Liver (tissue), 9 donors: ENCODE results near the gene ZER1. TPM values are rescaled to one million over a fixed set of nuclear protein-coding genes. Genes with fewer than 3 reads are reported as not detected.

Source experiments
- DNase-seq: peaks from one replicate; pipeline ENCODE4 v3.0.0-alpha.2; 2017; ENCODE audit warnings: low spot score
- H3K27ac ChIP-seq, 2 donors: one replicate each; pipeline ENCODE4 v1.7.0; 2013; ENCODE audit warnings: inconsistent platforms in 2 of 2, low read length in 2 of 2, control low read depth in 1 of 2, low read depth in 1 of 2, mild to moderate bottlenecking in 1 of 2
- H3K27me3 ChIP-seq, 4 donors: one replicate each; pipeline versions ENCODE4 v1.6.1 to v1.7.0; 2013; ENCODE audit warnings: low read length in 3 of 4, inconsistent platforms in 1 of 4, mild to moderate bottlenecking in 1 of 4, moderate library complexity in 1 of 4; ENCODE audit not compliant: control insufficient read depth in 4 of 4, insufficient read depth in 4 of 4
- H3K36me3 ChIP-seq, 4 donors: one replicate each; pipeline versions ENCODE4 v1.6.1 to v1.7.0; 2013; ENCODE audit warnings: low read length in 3 of 4, mild to moderate bottlenecking in 3 of 4, low read depth in 1 of 4, moderate library complexity in 1 of 4; ENCODE audit not compliant: control insufficient read depth in 4 of 4, insufficient read depth in 3 of 4
- H3K4me1 ChIP-seq, 4 donors: one replicate each; pipeline versions ENCODE4 v1.6.1 to v1.7.0; 2013; ENCODE audit warnings: low read length in 3 of 4, mild to moderate bottlenecking in 3 of 4, moderate library complexity in 1 of 4; ENCODE audit not compliant: control insufficient read depth in 4 of 4, insufficient read depth in 4 of 4
- H3K4me3 ChIP-seq, 3 donors: one replicate each; pipeline versions ENCODE4 v1.6.1 to v1.7.0; 2013; ENCODE audit warnings: low read length in 3 of 3, control low read depth in 1 of 3, low read depth in 1 of 3, mild to moderate bottlenecking in 1 of 3
- H3K9ac ChIP-seq, 2 donors: one replicate each; pipeline ENCODE4 v1.7.0; 2013; ENCODE audit warnings: low read length in 2 of 2, mild to moderate bottlenecking in 2 of 2, moderate library complexity in 2 of 2, control low read depth in 1 of 2, low read depth in 1 of 2
- H3K9me3 ChIP-seq, 4 donors: one replicate each; pipeline versions ENCODE4 v1.6.1 to v1.7.0; 2013; ENCODE audit warnings: low read length in 3 of 4; ENCODE audit not compliant: control insufficient read depth in 4 of 4
- EGR1 ChIP-seq, 2 donors: IDR thresholded peaks; 2 replicates each; pipeline ENCODE4 v1.6.1; 2016 to 2018; ENCODE audit warnings: antibody characterized with exemption in 2 of 2, low read depth in 2 of 2
- FOXA1 ChIP-seq: IDR thresholded peaks from 2 replicates; pipeline ENCODE4 v1.6.1; 2016; ENCODE audit warnings: antibody characterized with exemption
- FOXA2 ChIP-seq: IDR thresholded peaks from 2 replicates; pipeline ENCODE4 v1.6.1; 2016; ENCODE audit warnings: antibody characterized with exemption
- GABPA ChIP-seq, 2 donors: IDR thresholded peaks in 1 of 2; conservative IDR thresholded peaks in 1 of 2; 2 replicates each; pipeline ENCODE4 v1.6.1; 2016; ENCODE audit warnings: antibody characterized with exemption in 2 of 2, mild to moderate bottlenecking in 1 of 2, moderate library complexity in 1 of 2
- HNF4A ChIP-seq, 2 donors: conservative IDR thresholded peaks; 2 replicates each; pipeline ENCODE4 v1.6.1; 2016; ENCODE audit warnings: antibody characterized with exemption in 2 of 2, mild to moderate bottlenecking in 2 of 2
- HNF4G ChIP-seq: IDR thresholded peaks from 2 replicates; pipeline ENCODE4 v1.6.1; 2016; ENCODE audit warnings: antibody characterized with exemption
- JUND ChIP-seq, 2 donors: IDR thresholded peaks; 2 replicates each; pipeline ENCODE4 v1.6.1; 2016; ENCODE audit warnings: antibody characterized with exemption in 2 of 2
- MAX ChIP-seq: IDR thresholded peaks from 2 replicates; pipeline ENCODE4 v1.6.1; 2016; ENCODE audit warnings: antibody characterized with exemption
- NR2F2 ChIP-seq: IDR thresholded peaks from 2 replicates; pipeline ENCODE4 v1.6.1; 2016; ENCODE audit warnings: antibody characterized with exemption
- RAD21 ChIP-seq, 2 donors: IDR thresholded peaks; 2 replicates each; pipeline ENCODE4 v1.6.1; 2016; ENCODE audit warnings: antibody characterized with exemption in 2 of 2, mild to moderate bottlenecking in 2 of 2
- REST ChIP-seq: IDR thresholded peaks from 2 replicates; pipeline ENCODE4 v1.6.1; 2016; ENCODE audit warnings: antibody characterized with exemption, mild to moderate bottlenecking
- RXRA ChIP-seq, 2 donors: IDR thresholded peaks; 2 replicates each; pipeline ENCODE4 v1.6.1; 2017 to 2018; ENCODE audit warnings: antibody characterized with exemption in 2 of 2, mild to moderate bottlenecking in 1 of 2
- SP1 ChIP-seq: IDR thresholded peaks from 2 replicates; pipeline ENCODE4 v1.6.1; 2018; ENCODE audit warnings: antibody characterized with exemption, mild to moderate bottlenecking
- TAF1 ChIP-seq: conservative IDR thresholded peaks from 2 replicates; pipeline ENCODE4 v1.6.1; 2016; ENCODE audit warnings: antibody characterized with exemption, mild to moderate bottlenecking
- YY1 ChIP-seq: IDR thresholded peaks from 2 replicates; pipeline ENCODE4 v1.6.1; 2016; ENCODE audit warnings: antibody characterized with exemption, mild to moderate bottlenecking
- whole genome bisulfite sequencing: extraction: QIAGEN DNeasy Blood & Tissue Kit; methylation state at CpG from one replicate; pipeline ENCODE4 v1.1.7; 2013; 5-methylcytosine and 5-hydroxymethylcytosine counted together
- polyA plus RNA-seq, 2 donors: library from polyadenylated mRNA; stranded (reverse) in 1 of 2; unstranded in 1 of 2; fragments of 200-250 nt in 1 of 2; fragments of >200 nt in 1 of 2; fragmentation: Nextera tagmentation in 1 of 2; extraction: Ambion mirVana in 1 of 2; gene quantifications; one replicate each; pipeline versions ENCODE4 v1.2.1 to v1.2.3, GENCODE V29; 2013 to 2015
- total RNA-seq, 2 donors: library from RNA; depleted of rRNA; stranded (reverse); fragments of >200 nt; gene quantifications; one replicate each; pipeline ENCODE4 v1.2.3, GENCODE V29; 2014
- TF ChIP-seq, protein P1 (sequence below): IDR thresholded peaks from 2 replicates; pipeline ENCODE4 v1.6.1; 2016; ENCODE audit warnings: antibody characterized with exemption
- donor health status: healthy.
- donor health status: healthy.
- donor health status: healthy.
- donor health status: healthy.
- donor health status: healthy.

Gene ZER1
- total and polyA plus RNA-seq, 4 donors, result 7.6 to 29.1 (median 15.8) TPM

GRCh38 chr9:128687453-128687852, 84.3 kb downstream of the ZER1 start:
- no peaks in the 10 kb centered on the region for H3K27me3 ChIP-seq
- no peak overlapping the region for H3K4me3 ChIP-seq
- no peak overlapping the region for H3K27ac ChIP-seq
- H3K4me1 ChIP-seq, result peaks cover 0 to 53% (median 27%) of the 10 kb centered on the region in 4 donors
- H3K9me3 ChIP-seq, result no peaks in the 10 kb centered on the region
- WGBS, result 95% methylated on average over 4 of the region's 4 CpGs
- no peak overlapping the region for H3K9ac ChIP-seq
- DNase-seq, result no peak
- peaks cover 2 to 11% (median 5%) of the 10 kb centered on the region in 4 donors for H3K36me3 ChIP-seq
- TF ChIP-seq TAF1, result no peak
- TF ChIP-seq GABPA (IDR thresholded peaks at IDR 0.05 in 1 of 2, conservative IDR thresholded peaks at IDR 0.05 in 1 of 2), result no peak
- no peak for TF ChIP-seq NR2F2
- TF ChIP-seq FOXA1, result no peak
- no peak for TF ChIP-seq JUND (IDR thresholded peaks at IDR 0.05)
- TF ChIP-seq YY1, result no peak
- TF ChIP-seq, protein P1, sequence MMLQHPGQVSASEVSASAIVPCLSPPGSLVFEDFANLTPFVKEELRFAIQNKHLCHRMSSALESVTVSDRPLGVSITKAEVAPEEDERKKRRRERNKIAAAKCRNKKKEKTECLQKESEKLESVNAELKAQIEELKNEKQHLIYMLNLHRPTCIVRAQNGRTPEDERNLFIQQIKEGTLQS, result no peak
- TF ChIP-seq RAD21 (IDR thresholded peaks at IDR 0.05), result no peak
- no peak for TF ChIP-seq EGR1 (IDR thresholded peaks at IDR 0.05; ENCODE audit: low read depth in 2 of 2)
- TF ChIP-seq REST, result no peak
- TF ChIP-seq RXRA (IDR thresholded peaks at IDR 0.05), result no peak
- TF ChIP-seq HNF4G, result no peak
- TF ChIP-seq MAX, result no peak
- no peak for TF ChIP-seq FOXA2

DNA sequence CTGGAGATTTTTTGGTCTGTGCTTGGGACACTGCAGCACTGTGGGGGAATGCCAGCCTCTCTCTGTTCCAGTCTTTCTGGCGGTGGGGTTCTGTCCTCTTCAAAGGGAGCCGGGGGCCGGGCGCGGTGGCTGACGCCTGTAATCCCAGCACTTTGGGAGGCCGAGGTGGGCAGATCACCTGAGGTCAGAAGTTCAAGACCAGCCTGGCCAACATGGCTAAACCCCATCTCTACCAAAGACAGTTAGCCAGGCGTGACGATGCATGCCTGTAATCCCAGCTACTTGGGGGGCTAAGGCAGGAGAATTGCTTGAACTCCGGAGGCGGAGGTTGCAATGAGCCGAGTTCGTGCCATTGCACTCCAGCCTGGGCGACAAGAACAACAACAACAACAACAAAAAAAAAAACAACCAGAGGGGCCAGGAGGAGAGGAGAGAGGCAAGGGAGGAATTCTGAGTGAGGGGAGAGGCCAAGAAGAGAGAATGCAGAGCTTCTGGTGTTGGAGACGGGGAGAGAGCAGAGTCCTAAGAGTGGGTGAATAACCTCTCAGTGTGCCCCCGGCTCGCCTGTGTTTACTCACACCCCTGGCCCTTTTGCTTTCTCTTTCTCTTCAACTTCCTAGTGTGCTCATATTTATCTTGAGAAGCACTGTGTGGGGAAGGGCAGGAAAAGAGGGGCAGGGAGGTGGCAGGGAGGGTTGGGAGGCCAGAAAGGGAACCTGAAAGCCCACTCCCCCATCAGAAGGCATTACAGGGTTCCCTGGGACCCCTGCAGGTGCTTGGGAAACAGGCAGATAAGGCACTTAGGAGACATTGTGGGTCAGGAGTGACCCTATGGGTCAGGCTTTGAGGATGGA, 85.9 kb downstream of the ZER1 start:
- no peaks in the 10 kb centered on the region for H3K9me3 ChIP-seq
- H3K9ac ChIP-seq, result peak overlapping the region; percentile 33 to 38
- no peaks in the 10 kb centered on the region for H3K27me3 ChIP-seq
- DNase-seq, result no peak
- H3K27ac ChIP-seq, result peak overlapping the region; percentile 67 to 79
- no peak overlapping the region for H3K4me3 ChIP-seq
- WGBS, result 58% methylated on average over 17 of the region's 17 CpGs
- TF ChIP-seq RAD21 (IDR thresholded peaks at IDR 0.05), result no peak
- peak; percentile 67 for TF ChIP-seq SP1
- TF ChIP-seq, protein P1, result no peak
- TF ChIP-seq EGR1 (IDR thresholded peaks at IDR 0.05; ENCODE audit: low read depth in 2 of 2), result no peak
- peak in 1 of 2 donors; percentile 39 for TF ChIP-seq RXRA (IDR thresholded peaks at IDR 0.05)
- no peak for TF ChIP-seq HNF4G
- peak in 1 of 2 donors; percentile 16 for TF ChIP-seq HNF4A (conservative IDR thresholded peaks at IDR 0.05)
- no peak for TF ChIP-seq JUND (IDR thresholded peaks at IDR 0.05)
- TF ChIP-seq FOXA2, result no peak
- H3K4me1 ChIP-seq, result peaks cover 0 to 47% (median 24%) of the 10 kb centered on the region in 4 donors
- no peaks in the 10 kb centered on the region for H3K36me3 ChIP-seq
